Nephron progenitor cell (in vitro differentiated cells): Measurements from ENCODE around the gene FRMPD2.

Source experiments
- DNase-seq: peaks from one replicate; pipeline ENCODE4 v3.0.0; 2021
- H3K27ac Mint-ChIP-seq: 2 replicates; pipeline ENCODE4 v1.8.0; 2021; ENCODE audit warnings: mild to moderate bottlenecking, moderate library complexity, mixed read lengths
- H3K27me3 Mint-ChIP-seq: 2 replicates; pipeline ENCODE4 v1.8.0; 2021; ENCODE audit warnings: mild to moderate bottlenecking, low read depth, mixed read lengths; ENCODE audit not compliant: poor library complexity
- H3K36me3 Mint-ChIP-seq: 2 replicates; pipeline ENCODE4 v1.8.0; 2021; ENCODE audit warnings: low read depth, mixed read lengths
- H3K4me1 Mint-ChIP-seq: 2 replicates; pipeline ENCODE4 v1.8.0; 2021; ENCODE audit warnings: mixed read lengths
- H3K4me3 Mint-ChIP-seq: 2 replicates; pipeline ENCODE4 v1.8.0; 2021; ENCODE audit warnings: mild to moderate bottlenecking, moderate library complexity, mixed read lengths
- H3K9me3 Mint-ChIP-seq: 2 replicates; pipeline ENCODE4 v1.8.0; 2021; ENCODE audit warnings: mild to moderate bottlenecking, moderate library complexity, mixed read lengths
- CTCF ChIP-seq: fragments of 200-600 bp; sonication (generic); IDR thresholded peaks from 2 replicates; pipeline ENCODE4 v1.5.0; 2021; ENCODE audit warnings: antibody characterized with exemption

Gene FRMPD2

DNA sequence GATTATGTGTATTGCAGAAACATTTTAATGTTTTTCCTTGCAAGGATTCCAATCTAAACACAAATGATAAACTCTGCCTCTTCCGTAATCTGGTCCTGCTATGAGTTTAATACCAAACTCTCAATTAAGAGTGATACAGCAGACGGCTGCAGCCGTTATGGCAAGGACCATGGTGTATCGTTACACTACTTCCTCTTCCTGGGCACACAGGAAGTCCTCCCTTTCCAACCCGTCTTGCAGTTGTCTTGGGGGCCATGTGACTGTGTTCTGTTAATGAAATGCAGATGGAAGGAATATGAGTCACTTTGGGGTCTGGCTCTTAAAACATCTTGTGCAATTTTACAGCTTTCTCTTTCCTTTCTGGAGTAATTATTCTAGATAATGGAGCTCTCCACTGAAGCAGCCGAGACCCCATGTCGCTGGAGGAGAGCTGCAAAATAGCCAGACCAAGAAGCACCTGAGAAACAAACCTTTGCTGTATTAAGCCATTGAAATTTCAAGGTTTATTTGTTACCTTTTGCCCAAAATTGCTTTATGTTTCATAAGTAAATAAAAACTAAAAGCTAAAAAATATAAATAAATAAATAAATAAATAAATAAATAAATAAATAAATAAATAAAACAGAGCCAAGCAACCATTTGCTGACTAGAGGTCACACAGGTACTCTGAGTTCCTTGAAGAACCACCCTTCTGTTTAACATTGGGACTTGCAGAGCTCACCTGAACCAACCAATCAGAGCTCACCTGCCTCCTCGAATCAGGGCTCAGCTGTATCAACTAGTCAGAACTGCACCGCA lies 74.7 kb downstream of the FRMPD2 start:
- no peak for TF ChIP-seq CTCF

DNA sequence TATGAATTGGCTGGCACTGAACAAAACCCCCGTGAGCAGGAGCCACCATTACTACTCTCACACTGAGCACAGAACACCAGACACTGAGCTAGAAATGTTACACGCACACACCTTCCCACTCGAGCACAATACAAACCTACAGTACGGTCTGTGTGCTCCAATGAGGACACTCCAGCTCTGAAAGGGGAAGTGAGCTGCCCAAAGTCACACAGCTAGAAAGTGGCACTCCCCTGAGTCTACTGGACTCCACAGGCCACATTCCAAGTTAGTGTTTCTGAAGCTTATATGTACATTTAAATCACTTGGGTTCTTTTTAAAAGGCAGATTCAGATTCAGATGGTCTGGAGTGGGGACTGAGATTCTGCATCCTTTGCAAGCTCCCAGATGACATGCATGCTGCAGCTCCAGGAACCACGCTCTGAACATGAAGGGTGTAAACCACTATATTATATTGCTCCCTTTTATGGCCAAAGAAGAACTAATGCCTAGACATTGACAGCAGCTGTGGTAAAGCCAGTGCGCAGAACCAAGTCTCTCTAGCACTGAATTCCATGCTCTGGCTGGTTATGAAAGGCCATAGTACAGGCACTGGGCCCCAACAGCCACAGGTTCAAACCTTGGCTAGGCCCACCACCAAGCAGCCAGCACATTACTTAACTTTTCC lies 77.1 kb downstream of the FRMPD2 start:
- H3K4me1 Mint-ChIP-seq = no peaks in the 10 kb centered on the region

More for the DNA sequence above, 74.7 kb downstream of the FRMPD2 start:
- no peak overlapping the region for H3K4me3 Mint-ChIP-seq
- no peaks in the 10 kb centered on the region for H3K9me3 Mint-ChIP-seq
- H3K36me3 Mint-ChIP-seq = no peaks in the 10 kb centered on the region
- H3K27ac Mint-ChIP-seq = no peak overlapping the region
- DNase-seq = no peak
- H3K27me3 Mint-ChIP-seq = peaks cover 16% of the 10 kb centered on the region
- H3K4me1 Mint-ChIP-seq = no peaks in the 10 kb centered on the region

DNA sequence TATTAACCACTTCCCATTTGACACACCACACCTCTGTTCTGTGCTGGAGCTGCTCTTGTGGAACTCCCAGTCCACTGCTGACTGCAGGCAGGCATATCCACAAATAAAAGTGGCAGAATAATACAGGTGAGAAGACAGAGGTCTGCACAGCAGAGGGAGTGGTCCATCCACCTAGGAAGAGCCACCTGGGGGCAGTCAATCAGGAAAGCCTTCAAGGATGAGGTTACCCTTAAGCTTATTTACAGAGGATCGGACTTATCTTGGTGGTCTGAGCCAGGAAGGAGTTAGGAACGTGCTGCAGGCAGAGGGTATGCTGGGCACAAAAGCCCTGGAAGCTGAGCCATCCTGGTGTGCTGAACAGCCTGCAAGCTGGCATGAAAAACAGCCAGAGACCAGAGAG lies 78.7 kb downstream of the FRMPD2 start:
- DNase-seq = no peak
- Mint-ChIP-seq H3K9me3 (no peaks in the 10 kb centered on the region), H3K36me3 (no peaks in the 10 kb centered on the region), H3K4me1 (no peaks in the 10 kb centered on the region), H3K27me3 (peaks cover 27% of the 10 kb centered on the region), H3K4me3 (no peak overlapping the region), H3K27ac (no peak overlapping the region)
- no peak for TF ChIP-seq CTCF

More for the DNA sequence above, 77.1 kb downstream of the FRMPD2 start:
- Mint-ChIP-seq H3K36me3 (no peaks in the 10 kb centered on the region), H3K27me3 (peaks cover 24% of the 10 kb centered on the region), H3K9me3 (no peaks in the 10 kb centered on the region), H3K27ac (no peak overlapping the region), H3K4me3 (no peak overlapping the region)
- no peak for TF ChIP-seq CTCF
- DNase-seq = no peak

DNA sequence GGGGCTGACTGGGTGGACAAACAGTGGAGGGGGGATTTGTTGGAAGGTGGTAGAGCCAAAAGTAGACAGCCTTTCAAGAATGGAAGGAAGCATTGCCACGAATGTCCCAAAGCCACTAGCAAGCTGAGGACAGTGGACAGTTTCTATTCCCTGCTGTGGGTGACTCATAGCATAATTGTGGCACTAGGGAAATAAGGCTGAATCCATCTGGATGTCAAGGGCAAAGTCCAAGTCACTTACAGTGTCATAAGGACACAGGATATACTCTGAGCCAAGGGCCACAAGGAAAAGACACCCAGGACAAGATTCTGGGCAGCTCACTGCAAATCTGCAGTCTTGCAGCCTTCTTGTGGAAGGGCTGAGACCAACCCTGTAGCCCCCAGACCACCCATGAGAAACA lies 79.7 kb downstream of the FRMPD2 start:
- H3K4me1 Mint-ChIP-seq = no peaks in the 10 kb centered on the region
- H3K9me3 Mint-ChIP-seq = no peaks in the 10 kb centered on the region
- peaks cover 27% of the 10 kb centered on the region for H3K27me3 Mint-ChIP-seq
- H3K4me3 Mint-ChIP-seq = no peak overlapping the region
- no peak for DNase-seq
- no peak for TF ChIP-seq CTCF
- no peak overlapping the region for H3K27ac Mint-ChIP-seq
- no peaks in the 10 kb centered on the region for H3K36me3 Mint-ChIP-seq

DNA sequence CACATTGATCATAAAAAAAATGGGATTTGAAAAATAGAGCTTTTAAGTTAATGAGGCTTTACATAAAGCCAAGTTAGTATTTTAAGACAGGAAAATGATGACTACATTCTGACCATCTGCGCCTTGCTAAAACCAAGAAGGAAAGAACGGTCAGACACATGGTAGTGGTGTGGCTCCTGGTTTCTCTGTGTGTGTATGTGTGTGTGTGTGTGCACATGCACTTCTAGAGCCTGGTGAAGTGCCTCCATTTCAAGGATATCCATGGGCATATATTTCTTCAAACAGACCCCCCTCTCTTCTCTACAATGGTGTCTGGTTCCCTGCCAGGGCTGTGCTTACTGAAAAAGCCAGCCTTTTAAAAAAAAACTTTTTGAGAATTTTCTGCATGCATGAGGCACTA lies 80.9 kb downstream of the FRMPD2 start:
- no peaks in the 10 kb centered on the region for H3K36me3 Mint-ChIP-seq
- no peak overlapping the region for H3K4me3 Mint-ChIP-seq
- no peak overlapping the region for H3K27ac Mint-ChIP-seq
- DNase-seq = no peak
- no peak for TF ChIP-seq CTCF
- H3K4me1 Mint-ChIP-seq = peaks cover 3% of the 10 kb centered on the region
- H3K27me3 Mint-ChIP-seq = peaks cover 29% of the 10 kb centered on the region
- H3K9me3 Mint-ChIP-seq = no peaks in the 10 kb centered on the region
